ENCODE data around the gene L1TD1. TPM values are rescaled to one million over a fixed set of nuclear protein-coding genes. Genes with fewer than 3 reads are reported as not detected.
"Not testable (repeated sequence)": the region's sequence is repeated elsewhere in the genome, so short reads cannot be mapped to it uniquely, and the experiment has no call there.

L1TD1 gene
- polyA plus RNA-seq, 1 donor (not counting 4 experiments of a cell fraction or from before 2014, with no cell fraction given): 0.24 TPM

DNA sequence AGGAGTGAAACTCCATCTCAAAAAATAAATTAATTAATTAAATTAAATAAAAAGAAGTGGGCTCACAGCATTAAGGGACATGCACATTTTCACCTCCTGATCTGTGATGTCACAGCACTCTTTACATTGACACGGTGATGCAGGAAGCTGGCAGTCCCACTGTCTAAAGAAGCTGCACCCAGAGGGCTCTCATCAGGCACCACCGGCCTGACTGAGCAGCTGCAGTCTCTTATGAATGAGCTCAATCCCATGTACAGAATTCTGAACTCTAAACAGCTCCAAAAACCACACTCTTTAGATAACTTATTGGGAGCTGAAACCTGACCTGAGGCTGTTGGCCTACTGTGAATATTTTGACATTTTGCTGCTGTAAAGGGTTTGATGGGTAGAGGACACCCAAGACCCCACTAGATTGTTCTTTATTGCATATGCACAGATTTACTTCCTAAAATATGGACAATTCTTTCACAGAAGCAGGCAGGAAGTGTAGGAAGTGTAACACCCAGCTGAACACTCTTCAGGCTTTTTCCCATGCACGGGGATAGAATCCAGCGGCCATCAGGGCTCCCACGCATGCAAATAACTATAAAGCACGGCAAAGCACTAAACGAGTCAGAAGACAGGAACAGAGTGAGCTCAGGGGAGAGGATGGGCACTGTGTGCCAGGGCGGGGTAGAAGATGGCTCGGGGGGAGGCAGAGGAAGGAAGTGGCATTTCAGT is 46.2 kb downstream of the L1TD1 start:
- Histone ChIP-seq H4K20me1 (ENCODE audit: control insufficient read depth, extremely low read depth, insufficient read depth, low read length) (no peaks in the 10 kb centered on the region), H3K27ac (ENCODE audit: control insufficient read depth, insufficient read depth, low read length) (no peak overlapping the region), H3K9ac (ENCODE audit: control insufficient read depth, extremely low read depth, insufficient read depth, low read length) (no peak overlapping the region), H3K9me1 (ENCODE audit: control insufficient read depth, extremely low read depth, insufficient read depth, low read length) (no peaks in the 10 kb centered on the region), H3K4me1 (ENCODE audit: control insufficient read depth, extremely low read depth, insufficient read depth, low read length) (peaks cover 13% of the 10 kb centered on the region), H3K27me3 (ENCODE audit: control insufficient read depth, extremely low read depth, insufficient read depth, low read length) (no peaks in the 10 kb centered on the region), H2AFZ (ENCODE audit: control insufficient read depth, low read length) (no peak overlapping the region), H3K36me3 (ENCODE audit: control insufficient read depth in 2 of 2, extremely low read depth in 1 of 2, insufficient read depth in 2 of 2, low read length in 2 of 2) (no peaks in the 10 kb centered on the region), H3K79me2 (ENCODE audit: control insufficient read depth, insufficient read depth, low read length) (no peaks in the 10 kb centered on the region), H3K4me2 (ENCODE audit: control insufficient read depth, extremely low read depth, insufficient read depth, low read depth, low read length) (no peak overlapping the region), H3K4me3 (ENCODE audit: control insufficient read depth in 2 of 3, extremely low read depth in 1 of 3, insufficient read depth in 2 of 3, low read depth in 1 of 3, low read length in 3 of 3) (no peak overlapping the region), H3K9me3 (ENCODE audit: control insufficient read depth, low read depth, low read length) (no peaks in the 10 kb centered on the region)
- dilution Hi-C loops (cut with MboI; ENCODE audit: extremely low pct_ligation_motif_present, low sequenced_read_pairs): no loop called here
- TF ChIP-seq, protein P1, sequence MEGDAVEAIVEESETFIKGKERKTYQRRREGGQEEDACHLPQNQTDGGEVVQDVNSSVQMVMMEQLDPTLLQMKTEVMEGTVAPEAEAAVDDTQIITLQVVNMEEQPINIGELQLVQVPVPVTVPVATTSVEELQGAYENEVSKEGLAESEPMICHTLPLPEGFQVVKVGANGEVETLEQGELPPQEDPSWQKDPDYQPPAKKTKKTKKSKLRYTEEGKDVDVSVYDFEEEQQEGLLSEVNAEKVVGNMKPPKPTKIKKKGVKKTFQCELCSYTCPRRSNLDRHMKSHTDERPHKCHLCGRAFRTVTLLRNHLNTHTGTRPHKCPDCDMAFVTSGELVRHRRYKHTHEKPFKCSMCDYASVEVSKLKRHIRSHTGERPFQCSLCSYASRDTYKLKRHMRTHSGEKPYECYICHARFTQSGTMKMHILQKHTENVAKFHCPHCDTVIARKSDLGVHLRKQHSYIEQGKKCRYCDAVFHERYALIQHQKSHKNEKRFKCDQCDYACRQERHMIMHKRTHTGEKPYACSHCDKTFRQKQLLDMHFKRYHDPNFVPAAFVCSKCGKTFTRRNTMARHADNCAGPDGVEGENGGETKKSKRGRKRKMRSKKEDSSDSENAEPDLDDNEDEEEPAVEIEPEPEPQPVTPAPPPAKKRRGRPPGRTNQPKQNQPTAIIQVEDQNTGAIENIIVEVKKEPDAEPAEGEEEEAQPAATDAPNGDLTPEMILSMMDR (optimal IDR thresholded peaks at IDR 0.05 in 1 of 3, IDR thresholded peaks at IDR 0.05 in 1 of 3, conservative IDR thresholded peaks at IDR 0.05 in 1 of 3; ENCODE audit: extremely low read depth in 1 of 3, insufficient read depth in 2 of 3, low read length in 3 of 3): no peak
- no peak for TF ChIP-seq EZH2 (IDR thresholded peaks at IDR 0.05; ENCODE audit: low read length)
- DNase-seq (ENCODE audit: low read depth, low spot score) (no peak), FAIRE-seq (no peak)

DNA sequence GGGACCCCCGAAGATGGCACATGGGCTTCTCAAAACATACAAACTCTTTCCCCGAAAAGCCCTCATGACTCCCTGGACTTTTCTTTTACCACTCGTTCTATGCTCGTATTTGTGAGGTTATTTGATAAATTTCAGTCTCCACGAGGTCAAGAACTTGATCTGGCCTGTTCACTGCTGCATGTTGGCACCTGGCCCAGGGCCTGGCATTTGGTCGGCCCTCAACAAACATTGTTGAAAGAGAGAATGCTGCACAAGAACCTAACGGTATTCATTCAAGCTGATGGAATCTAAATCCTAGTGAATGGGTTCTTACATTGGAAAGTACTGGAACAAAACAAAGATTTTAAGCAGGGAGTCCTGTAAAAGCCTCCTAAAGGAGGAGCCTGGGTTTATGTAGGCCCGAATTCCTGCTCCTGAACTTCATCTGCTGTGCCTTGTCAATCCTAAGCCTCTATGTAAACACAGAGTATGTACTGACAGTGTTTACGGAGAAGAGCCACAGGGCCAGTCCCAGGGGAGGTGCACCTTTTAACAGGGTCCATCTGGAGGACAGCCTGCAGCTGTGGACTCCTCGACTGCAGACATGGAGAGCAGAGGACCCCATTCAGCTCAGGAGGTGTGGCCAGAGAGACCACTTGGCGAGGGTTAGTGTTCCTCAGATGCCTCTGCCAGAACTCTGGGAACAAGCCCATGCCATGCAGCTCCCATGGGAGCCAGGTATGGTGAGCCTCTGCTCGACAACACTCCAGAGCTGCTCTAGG is 46.9 kb downstream of the L1TD1 start:
- Histone ChIP-seq H3K4me3 (ENCODE audit: control insufficient read depth in 2 of 3, extremely low read depth in 1 of 3, insufficient read depth in 2 of 3, low read depth in 1 of 3, low read length in 3 of 3) (no peak overlapping the region), H3K36me3 (ENCODE audit: control insufficient read depth in 2 of 2, extremely low read depth in 1 of 2, insufficient read depth in 2 of 2, low read length in 2 of 2) (no peaks in the 10 kb centered on the region), H3K4me2 (ENCODE audit: control insufficient read depth, extremely low read depth, insufficient read depth, low read depth, low read length) (no peak overlapping the region), H3K79me2 (ENCODE audit: control insufficient read depth, insufficient read depth, low read length) (no peaks in the 10 kb centered on the region), H3K9ac (ENCODE audit: control insufficient read depth, extremely low read depth, insufficient read depth, low read length) (no peak overlapping the region), H4K20me1 (ENCODE audit: control insufficient read depth, extremely low read depth, insufficient read depth, low read length) (no peaks in the 10 kb centered on the region), H3K9me1 (ENCODE audit: control insufficient read depth, extremely low read depth, insufficient read depth, low read length) (no peaks in the 10 kb centered on the region), H3K4me1 (ENCODE audit: control insufficient read depth, extremely low read depth, insufficient read depth, low read length) (peaks cover 13% of the 10 kb centered on the region), H3K9me3 (ENCODE audit: control insufficient read depth, low read depth, low read length) (no peaks in the 10 kb centered on the region), H3K27me3 (ENCODE audit: control insufficient read depth, extremely low read depth, insufficient read depth, low read length) (no peaks in the 10 kb centered on the region), H2AFZ (ENCODE audit: control insufficient read depth, low read length) (no peak overlapping the region), H3K27ac (ENCODE audit: control insufficient read depth, insufficient read depth, low read length) (no peak overlapping the region)
- no peak for TF ChIP-seq EZH2 (IDR thresholded peaks at IDR 0.05; ENCODE audit: low read length)
- TF ChIP-seq, protein P1 (optimal IDR thresholded peaks at IDR 0.05 in 1 of 3, IDR thresholded peaks at IDR 0.05 in 1 of 3, conservative IDR thresholded peaks at IDR 0.05 in 1 of 3; ENCODE audit: extremely low read depth in 1 of 3, insufficient read depth in 2 of 3, low read length in 3 of 3): no peak
- DNase-seq (ENCODE audit: low read depth, low spot score) (no peak), FAIRE-seq (no peak)
- dilution Hi-C loops (cut with MboI; ENCODE audit: extremely low pct_ligation_motif_present, low sequenced_read_pairs): no loop called here

DNA sequence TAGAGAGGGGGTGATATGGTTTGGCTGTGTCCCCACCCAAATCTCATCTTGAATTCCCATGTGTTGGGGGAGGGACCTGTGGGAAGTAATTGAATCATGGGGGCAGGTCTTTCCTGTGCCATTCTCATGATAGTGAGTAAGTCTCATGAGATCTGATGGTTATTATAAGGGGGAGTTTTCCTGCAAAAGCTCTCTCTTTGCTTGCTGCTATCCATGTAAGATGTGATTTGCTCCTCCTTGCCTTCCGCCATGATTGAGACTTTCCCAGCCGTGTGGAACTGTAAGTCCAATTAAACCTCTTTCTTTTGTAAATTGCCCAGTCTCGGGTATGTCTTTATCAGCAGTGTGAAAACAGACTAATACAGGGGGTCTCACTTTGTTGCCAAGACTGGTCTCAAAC is 49.7 kb downstream of the L1TD1 start:
- H3K9ac ChIP-seq (ENCODE audit: control insufficient read depth, extremely low read depth, insufficient read depth, low read length); H3K27ac ChIP-seq (ENCODE audit: control insufficient read depth, insufficient read depth, low read length); H3K36me3 ChIP-seq (ENCODE audit: control insufficient read depth in 2 of 2, extremely low read depth in 1 of 2, insufficient read depth in 2 of 2, low read length in 2 of 2); dilution Hi-C loops (cut with MboI; ENCODE audit: extremely low pct_ligation_motif_present, low sequenced_read_pairs); H2AFZ ChIP-seq (ENCODE audit: control insufficient read depth, low read length); H4K20me1 ChIP-seq (ENCODE audit: control insufficient read depth, extremely low read depth, insufficient read depth, low read length); H3K9me3 ChIP-seq (ENCODE audit: control insufficient read depth, low read depth, low read length); H3K4me3 ChIP-seq (ENCODE audit: control insufficient read depth in 2 of 3, extremely low read depth in 1 of 3, insufficient read depth in 2 of 3, low read depth in 1 of 3, low read length in 3 of 3); FAIRE-seq; H3K79me2 ChIP-seq (ENCODE audit: control insufficient read depth, insufficient read depth, low read length); DNase-seq (ENCODE audit: low read depth, low spot score); H3K27me3 ChIP-seq (ENCODE audit: control insufficient read depth, extremely low read depth, insufficient read depth, low read length); H3K4me2 ChIP-seq (ENCODE audit: control insufficient read depth, extremely low read depth, insufficient read depth, low read depth, low read length); H3K9me1 ChIP-seq (ENCODE audit: control insufficient read depth, extremely low read depth, insufficient read depth, low read length); H3K4me1 ChIP-seq (ENCODE audit: control insufficient read depth, extremely low read depth, insufficient read depth, low read length): not testable (repeated sequence)

Measured in keratinocyte (primary cell).